Muscle of leg (tissue), 11 donors: ENCODE results near the gene ARID1A. TPM values are rescaled to one million over a fixed set of nuclear protein-coding genes. Genes with fewer than 3 reads are reported as not detected.

Experiments used
- DNase-seq: peaks from one replicate; pipeline ENCODE4 v3.0.0; 2013
- H3K27ac ChIP-seq: one replicate; pipeline ENCODE4 v1.5.1; 2013; ENCODE audit warnings: mild to moderate bottlenecking, low read length, control low read depth
- H3K27me3 ChIP-seq: one replicate; pipeline ENCODE4 v1.6.1; 2013; ENCODE audit warnings: low read length; ENCODE audit not compliant: control insufficient read depth, insufficient read depth
- H3K36me3 ChIP-seq: one replicate; pipeline ENCODE4 v1.6.1; 2013; ENCODE audit warnings: low read length; ENCODE audit not compliant: control insufficient read depth, insufficient read depth
- H3K4me1 ChIP-seq: one replicate; pipeline ENCODE4 v1.6.1; 2013; ENCODE audit warnings: low read length; ENCODE audit not compliant: control insufficient read depth, insufficient read depth
- H3K4me3 ChIP-seq: one replicate; pipeline ENCODE4 v1.5.1; 2013; ENCODE audit warnings: low read length, control low read depth
- H3K9me3 ChIP-seq: replicated peaks from 2 replicates; pipeline ENCODE4 v1.6.1; 2013; ENCODE audit warnings: low read depth, low read length; ENCODE audit not compliant: control insufficient read depth
- WGBS: methylation state at CpG from one replicate; pipeline ENCODE4 v1.1.5; 2013; ENCODE audit warnings: missing lambda C conversion rate; ENCODE audit not compliant: insufficient coverage; 5-methylcytosine and 5-hydroxymethylcytosine counted together
- polyA plus RNA-seq, 8 donors: library from polyadenylated mRNA; unstranded; fragments of 120-200 nt; gene quantifications; one replicate each; pipeline versions ENCODE4 v1.2.1 to v1.2.3, GENCODE V29; 2013; ENCODE audit warnings: inconsistent platforms in 1 of 8, low replicate concordance in 1 of 8; ENCODE audit not compliant: insufficient read length in 8 of 8, insufficient read depth in 1 of 8
- total RNA-seq: library from RNA; stranded (reverse); fragments of 120-200 nt; gene quantifications from one replicate; pipeline ENCODE4 v1.2.4, GENCODE V29; 2013

Gene ARID1A
- total and polyA plus RNA-seq, 9 donors: 22.1 to 63.5 (median 44.6) TPM

GRCh38 chr1:26727476-26727875 is 31.7 kb downstream of the ARID1A start:
- H3K4me3 ChIP-seq: no peak overlapping the region
- H3K4me1 ChIP-seq: peaks cover 24% of the 10 kb centered on the region
- H3K36me3 ChIP-seq: peaks cover 21% of the 10 kb centered on the region
- no peak for DNase-seq
- H3K27me3 ChIP-seq: no peaks in the 10 kb centered on the region
- H3K27ac ChIP-seq: no peak overlapping the region
- no peaks in the 10 kb centered on the region for H3K9me3 ChIP-seq

GRCh38 chr1:26728645-26729044 is 32.8 kb downstream of the ARID1A start:
- WGBS: no CpG with 5 or more reads among the region's 1 CpG
- no peaks in the 10 kb centered on the region for H3K27me3 ChIP-seq
- H3K9me3 ChIP-seq: no peaks in the 10 kb centered on the region
- peaks cover 33% of the 10 kb centered on the region for H3K36me3 ChIP-seq
- H3K27ac ChIP-seq: no peak overlapping the region
- peaks cover 16% of the 10 kb centered on the region for H3K4me1 ChIP-seq
- H3K4me3 ChIP-seq: no peak overlapping the region
- DNase-seq: no peak

GRCh38 chr1:26729633-26730032 is 33.8 kb downstream of the ARID1A start:
- Histone ChIP-seq H3K9me3 (no peaks in the 10 kb centered on the region), H3K27me3 (no peaks in the 10 kb centered on the region), H3K4me3 (no peak overlapping the region), H3K27ac (no peak overlapping the region), H3K36me3 (peaks cover 43% of the 10 kb centered on the region), H3K4me1 (peaks cover 7% of the 10 kb centered on the region)
- DNase-seq: no peak
- WGBS: 91% methylated on average over 6 of the region's 12 CpGs

- no CpG with 5 or more reads among the region's 2 CpGs for WGBS
- Histone ChIP-seq H3K9me3 (no peaks in the 10 kb centered on the region), H3K27ac (no peak overlapping the region), H3K4me1 (peaks cover 2% of the 10 kb centered on the region), H3K4me3 (no peak overlapping the region), H3K36me3 (peaks cover 49% of the 10 kb centered on the region), H3K27me3 (no peaks in the 10 kb centered on the region)
- no peak for DNase-seq
Observed at GRCh38 chr1:26730695-26731094, 34.9 kb downstream of the ARID1A start.

- no peak overlapping the region for H3K27ac ChIP-seq
- H3K4me1 ChIP-seq: peaks cover 2% of the 10 kb centered on the region
- 87% methylated on average over 8 of the region's 11 CpGs for WGBS
- H3K36me3 ChIP-seq: peaks cover 54% of the 10 kb centered on the region
- no peaks in the 10 kb centered on the region for H3K27me3 ChIP-seq
- no peak for DNase-seq
- no peaks in the 10 kb centered on the region for H3K9me3 ChIP-seq
- no peak overlapping the region for H3K4me3 ChIP-seq
Observed at GRCh38 chr1:26731233-26731902, 35.6 kb downstream of the ARID1A start.

- Histone ChIP-seq H3K27me3 (no peaks in the 10 kb centered on the region), H3K27ac (no peak overlapping the region), H3K4me3 (no peak overlapping the region), H3K9me3 (no peaks in the 10 kb centered on the region), H3K4me1 (no peaks in the 10 kb centered on the region), H3K36me3 (peaks cover 70% of the 10 kb centered on the region)
- 74% methylated on average over 2 of the region's 2 CpGs for WGBS
- DNase-seq: no peak
Observed at GRCh38 chr1:26733392-26733791, 37.6 kb downstream of the ARID1A start.

- Histone ChIP-seq H3K27me3 (no peaks in the 10 kb centered on the region), H3K36me3 (peaks cover 71% of the 10 kb centered on the region), H3K9me3 (no peaks in the 10 kb centered on the region), H3K4me1 (no peaks in the 10 kb centered on the region), H3K27ac (no peak overlapping the region), H3K4me3 (no peak overlapping the region)
- DNase-seq: no peak
- no CpG with 5 or more reads among the region's 2 CpGs for WGBS
Observed at GRCh38 chr1:26733982-26734381, 38.2 kb downstream of the ARID1A start.

GRCh38 chr1:26734501-26735058 is 38.8 kb downstream of the ARID1A start:
- no peak overlapping the region for H3K27ac ChIP-seq
- H3K36me3 ChIP-seq: peaks cover 75% of the 10 kb centered on the region
- no peaks in the 10 kb centered on the region for H3K27me3 ChIP-seq
- no peak for DNase-seq
- no peaks in the 10 kb centered on the region for H3K9me3 ChIP-seq
- H3K4me3 ChIP-seq: no peak overlapping the region
- 57% methylated on average over 2 of the region's 4 CpGs for WGBS
- no peaks in the 10 kb centered on the region for H3K4me1 ChIP-seq

GRCh38 chr1:26739329-26739914 is 43.6 kb downstream of the ARID1A start:
- Histone ChIP-seq H3K9me3 (no peaks in the 10 kb centered on the region), H3K36me3 (peaks cover 70% of the 10 kb centered on the region), H3K27me3 (no peaks in the 10 kb centered on the region), H3K4me1 (no peaks in the 10 kb centered on the region), H3K27ac (no peak overlapping the region), H3K4me3 (no peak overlapping the region)
- no peak for DNase-seq
- WGBS: 100% methylated on average over 1 of the region's 4 CpGs

GRCh38 chr1:26740023-26740634 is 44.3 kb downstream of the ARID1A start:
- 44% methylated on average over 1 of the region's 3 CpGs for WGBS
- Histone ChIP-seq H3K27me3 (no peaks in the 10 kb centered on the region), H3K4me1 (no peaks in the 10 kb centered on the region), H3K9me3 (no peaks in the 10 kb centered on the region), H3K4me3 (no peak overlapping the region), H3K27ac (no peak overlapping the region), H3K36me3 (peaks cover 72% of the 10 kb centered on the region)
- DNase-seq: no peak
